ENCODE measurements around the gene C5orf15. TPM values are rescaled to one million over a fixed set of nuclear protein-coding genes. Genes with fewer than 3 reads are reported as not detected.

Gene C5orf15
- total and polyA plus RNA-seq, 9 of the 15 experiments (the other 6 are each of a cell fraction or from before 2014, with no cell fraction given), result 23.3 to 50.7 (median 35.5) TPM

- no peak for TF ChIP-seq HINFP (tag; conservative IDR thresholded peaks at IDR 0.05; ENCODE audit: low read depth)
- TF ChIP-seq YBX1 (IDR thresholded peaks at IDR 0.05), result no peak
- no peak for TF ChIP-seq SRSF1 (IDR thresholded peaks at IDR 0.05; ENCODE audit: low read depth, low read length)
- no peak for TF ChIP-seq AFF4 (CRISPR knock-in tag; IDR thresholded peaks at IDR 0.05)
- no peak for TF ChIP-seq CBX8 (IDR thresholded peaks at IDR 0.05; ENCODE audit: borderline replicate concordance, extremely low read depth, low read depth, low read length, poor library complexity, severe bottlenecking)
- TF ChIP-seq PHB2 (IDR thresholded peaks at IDR 0.05; ENCODE audit: low read depth), result no peak
- no peak for TF ChIP-seq BDP1 (IDR thresholded peaks at IDR 0.05; ENCODE audit: insufficient read depth, insufficient read length)
- no peak for TF ChIP-seq DDX20 (tag; IDR thresholded peaks at IDR 0.05; ENCODE audit: low read depth)
- TF ChIP-seq ARID1B (IDR thresholded peaks at IDR 0.05), result peak; percentile 93
- peak; percentile 30; the same call in 1 of the 2 replicates for TF ChIP-seq HEY1 (CRISPR knock-in tag; IDR thresholded peaks at IDR 0.05; ENCODE audit: borderline replicate concordance)
- no peak for TF ChIP-seq ZNF224 (CRISPR knock-in tag; IDR thresholded peaks at IDR 0.05)
- no peak for TF ChIP-seq ZNF830 (CRISPR knock-in tag; IDR thresholded peaks at IDR 0.05)
- no peak for TF ChIP-seq DACH1 (IDR thresholded peaks at IDR 0.05; ENCODE audit: partially characterized antibody)
- TF ChIP-seq ZNF444 (CRISPR knock-in tag; IDR thresholded peaks at IDR 0.05), result 0 out of 2 replicates have a peak, but pooled peaks have one; percentile 60
- TF ChIP-seq ZNF384 (IDR thresholded peaks at IDR 0.05; ENCODE audit: low read depth, low read length), result peak; percentile 89
- 0 out of 2 replicates have a peak, but pooled peaks have one; percentile 26 for TF ChIP-seq DMBX1 (CRISPR knock-in tag; IDR thresholded peaks at IDR 0.05; ENCODE audit: borderline replicate concordance)
- TF ChIP-seq MAFG (tag; conservative IDR thresholded peaks at IDR 0.05), result no peak
- TF ChIP-seq ZEB2 (IDR thresholded peaks at IDR 0.05), result 0 out of 2 replicates have a peak, but pooled peaks have one; percentile 19
- no peak for TF ChIP-seq TSC22D4 (tag; IDR thresholded peaks at IDR 0.05)
- TF ChIP-seq PRMT5 (CRISPR knock-in tag; IDR thresholded peaks at IDR 0.05), result no peak
- no peak for TF ChIP-seq ZNF23 (CRISPR knock-in tag; IDR thresholded peaks at IDR 0.05)
- no peak for TF ChIP-seq ZNF143 (CRISPR knock-in tag; IDR thresholded peaks at IDR 0.05)
- TF ChIP-seq TGIF2 (CRISPR knock-in tag; IDR thresholded peaks at IDR 0.05), result no peak
- no peak for TF ChIP-seq PYGO2 (tag; IDR thresholded peaks at IDR 0.05)
- no peak for TF ChIP-seq MCM5 (IDR thresholded peaks at IDR 0.05; ENCODE audit: low read depth)
- peak; percentile 48; the same call in 1 of the 2 replicates for TF ChIP-seq ZNF311 (CRISPR knock-in tag; IDR thresholded peaks at IDR 0.05)
- peak; percentile 88 for TF ChIP-seq TCF3 (CRISPR knock-in tag; IDR thresholded peaks at IDR 0.05)
Observed at GRCh38 chr5:133936651-133937015, 31.8 kb downstream of the C5orf15 start (continued).

All from K562 (cell line).